ENCODE results near the gene DUSP18. TPM values are rescaled to one million over a fixed set of nuclear protein-coding genes. Genes with fewer than 3 reads are reported as not detected.

The DUSP18 gene
- polyA plus RNA-seq, 1 of the 3 experiments (the other 2 are of a cell fraction), result 11.7 TPM

DNA sequence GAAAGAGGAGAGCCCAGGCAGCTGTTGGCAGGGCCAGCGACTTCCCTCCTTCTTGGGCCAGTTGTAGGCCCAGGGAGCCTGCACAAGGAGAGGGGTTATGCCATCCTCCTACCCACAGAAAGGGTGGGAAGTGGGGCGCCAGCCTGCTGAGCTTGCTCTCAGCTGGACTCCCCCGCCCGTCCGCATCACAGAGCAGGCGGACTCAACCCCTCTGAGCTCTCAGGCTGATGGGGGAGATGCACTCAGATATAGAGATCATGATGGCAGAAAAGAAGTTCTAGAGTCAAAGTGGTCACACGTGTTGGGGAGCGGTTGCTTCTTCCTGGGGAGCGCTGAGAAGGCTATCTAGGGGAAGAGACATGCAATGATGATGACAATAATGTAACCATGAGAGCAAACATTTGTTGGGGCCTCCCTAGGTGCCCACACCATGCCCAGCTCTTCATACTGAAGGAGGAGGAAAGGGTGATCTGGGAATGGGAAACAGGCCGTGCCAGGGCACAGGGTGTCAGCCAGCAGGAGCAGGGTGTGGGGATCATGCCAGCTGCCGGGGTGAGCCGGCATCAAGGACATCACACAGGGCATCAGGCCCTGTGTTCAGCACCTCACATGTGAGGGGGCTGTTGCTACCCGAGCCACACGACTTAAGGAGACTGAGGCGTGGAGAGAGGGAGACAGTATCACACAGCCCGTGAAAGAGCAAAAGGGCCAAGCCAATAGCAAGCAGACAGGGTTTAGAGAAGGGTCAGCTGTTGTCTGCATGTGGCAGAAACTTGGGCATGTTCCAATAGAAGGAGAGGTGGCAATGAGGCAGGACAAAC is 24.4 kb downstream of the DUSP18 start:
- Histone ChIP-seq H3K27me3 (ENCODE audit: insufficient read depth) (no peaks in the 10 kb centered on the region), H3K9ac (peak overlapping the region; percentile 48; the same call in 1 of the 2 replicates), H3K27ac (ENCODE audit: low read depth in 2 of 2, low read length in 1 of 2) (peak overlapping the region in 1 of 2 experiments; percentile 80; a peak in 2 of 4 replicates), H3K79me2 (ENCODE audit: insufficient read depth) (peaks cover 61% of the 10 kb centered on the region), H4K20me1 (ENCODE audit: insufficient read depth) (no peaks in the 10 kb centered on the region), H2AFZ (ENCODE audit: low read depth) (no peak overlapping the region), H3K9me2 (no peaks in the 10 kb centered on the region), H3K4me2 (peak overlapping the region; percentile 37), H3K4me3 (ENCODE audit: low read depth in 2 of 2, low read length in 1 of 2) (no peak overlapping the region), H3K4me1 (ENCODE audit: control insufficient read depth in 1 of 2, insufficient read depth in 2 of 2, low read depth in 1 of 2, low read length in 1 of 2) (peaks cover 9 to 20% of the 10 kb centered on the region in 2 experiments; a peak in 2 of 4 replicates), H3K36me3 (replicated peaks in 1 of 2; ENCODE audit: control insufficient read depth in 1 of 2, insufficient read depth in 2 of 2, low read length in 1 of 2) (no peaks in the 10 kb centered on the region), H3F3A (replicated peaks; ENCODE audit: insufficient read depth) (peaks cover 14% of the 10 kb centered on the region), H3K9me3 (no peaks in the 10 kb centered on the region)
- DNase-seq, result no peak
- ChIA-PET CTCF (interaction anchor here (1.0 to 1.7 kb wide), 3 partner anchors 9 to 112 kb away, joined by 3 to 6 read pairs (median 4); no protein-coding TSS in a partner anchor), POLR2A (no interaction called here)
- TF ChIP-seq YY1 (IDR thresholded peaks at IDR 0.05; ENCODE audit: low read depth) (no peak), TAF1 (IDR thresholded peaks at IDR 0.05; ENCODE audit: borderline replicate concordance, low read depth, low read length) (no peak), NFIC (IDR thresholded peaks at IDR 0.05; ENCODE audit: borderline replicate concordance) (no peak), RFX5 (IDR thresholded peaks at IDR 0.05; ENCODE audit: low read length) (no peak), FOXM1 (IDR thresholded peaks at IDR 0.05; ENCODE audit: low read depth) (no peak), MEF2A (IDR thresholded peaks at IDR 0.05; ENCODE audit: borderline replicate concordance, low read depth) (no peak), FOXJ3 (CRISPR knock-in tag; IDR thresholded peaks at IDR 0.05) (no peak), RAD21 (IDR thresholded peaks at IDR 0.05; ENCODE audit: low read length) (no peak)
- 94% methylated on average over 11 of the region's 16 CpGs for WGBS (ENCODE audit: low lambda C conversion rate)

DNA sequence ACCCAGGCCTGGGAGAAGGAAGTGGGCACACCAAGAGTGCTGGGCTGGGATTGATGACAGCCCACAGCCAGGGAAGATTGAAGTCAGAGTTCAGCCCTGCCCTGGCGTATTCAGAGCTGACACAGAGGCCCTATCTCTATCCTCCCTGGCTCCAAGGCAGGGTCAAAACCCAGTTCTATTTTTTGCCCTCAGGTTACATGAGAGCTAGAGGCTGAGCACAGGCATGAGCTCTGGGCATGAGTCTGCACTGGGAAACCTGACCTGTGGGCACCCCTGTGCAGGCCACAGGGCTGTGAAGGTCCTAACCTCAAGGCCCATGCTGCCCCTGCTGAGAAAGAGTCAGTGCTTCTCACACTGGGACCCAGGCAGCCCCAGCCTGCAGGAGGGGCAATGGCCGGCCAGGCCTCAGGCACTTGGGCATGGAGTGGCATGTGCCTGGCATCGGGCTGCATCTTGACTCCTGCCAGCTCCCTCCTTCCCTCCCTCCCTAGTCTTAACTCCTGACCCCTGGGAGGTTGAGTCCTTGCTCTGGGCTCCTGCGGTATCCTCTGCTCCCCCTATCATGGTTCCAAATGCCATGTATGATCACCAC is 26.7 kb downstream of the DUSP18 start:
- Histone ChIP-seq H3K4me2 (no peak overlapping the region), H3K9me2 (no peaks in the 10 kb centered on the region), H3K27ac (ENCODE audit: low read depth in 2 of 2, low read length in 1 of 2) (no peak overlapping the region), H3K79me2 (ENCODE audit: insufficient read depth) (peaks cover 74% of the 10 kb centered on the region), H3K4me1 (ENCODE audit: control insufficient read depth in 1 of 2, insufficient read depth in 2 of 2, low read depth in 1 of 2, low read length in 1 of 2) (peaks cover 21 to 38% of the 10 kb centered on the region in 2 experiments; a peak in 2 of 4 replicates), H4K20me1 (ENCODE audit: insufficient read depth) (no peaks in the 10 kb centered on the region), H3F3A (replicated peaks; ENCODE audit: insufficient read depth) (peaks cover 14% of the 10 kb centered on the region), H3K27me3 (ENCODE audit: insufficient read depth) (no peaks in the 10 kb centered on the region), H3K9me3 (no peaks in the 10 kb centered on the region), H3K4me3 (ENCODE audit: low read depth in 2 of 2, low read length in 1 of 2) (no peak overlapping the region), H2AFZ (ENCODE audit: low read depth) (no peak overlapping the region), H3K36me3 (replicated peaks in 1 of 2; ENCODE audit: control insufficient read depth in 1 of 2, insufficient read depth in 2 of 2, low read length in 1 of 2) (peaks cover 0 to 3% of the 10 kb centered on the region in 2 experiments), H3K9ac (no peak overlapping the region)
- CTCF ChIA-PET, result interaction anchor here (0.6 to 0.7 kb wide), 2 partner anchors 28 to 38 kb away, joined by 3 read pairs; no protein-coding TSS in a partner anchor
- POLR2A ChIA-PET, result no interaction called here
- TF ChIP-seq, protein P1, sequence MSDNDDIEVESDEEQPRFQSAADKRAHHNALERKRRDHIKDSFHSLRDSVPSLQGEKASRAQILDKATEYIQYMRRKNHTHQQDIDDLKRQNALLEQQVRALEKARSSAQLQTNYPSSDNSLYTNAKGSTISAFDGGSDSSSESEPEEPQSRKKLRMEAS (IDR thresholded peaks at IDR 0.05; ENCODE audit: low read depth), result no peak
- TF ChIP-seq RXRA (IDR thresholded peaks at IDR 0.05; ENCODE audit: borderline replicate concordance, low read depth) (no peak), FOXM1 (IDR thresholded peaks at IDR 0.05; ENCODE audit: low read depth) (no peak), GABPA (IDR thresholded peaks at IDR 0.05; ENCODE audit: low read depth) (no peak), POLR2AphosphoS5 (IDR thresholded peaks at IDR 0.05; ENCODE audit: low read depth, low read length) (no peak), YY1 (IDR thresholded peaks at IDR 0.05; ENCODE audit: low read depth) (no peak), TAF1 (IDR thresholded peaks at IDR 0.05; ENCODE audit: borderline replicate concordance, low read depth, low read length) (no peak), SIN3A (IDR thresholded peaks at IDR 0.05; ENCODE audit: borderline replicate concordance, low read depth, low read length) (no peak), RCOR1 (IDR thresholded peaks at IDR 0.05; ENCODE audit: low read length) (no peak), ELF1 (IDR thresholded peaks at IDR 0.05) (no peak), FOXJ3 (CRISPR knock-in tag; IDR thresholded peaks at IDR 0.05) (no peak)
- TF ChIP-seq, protein P2, sequence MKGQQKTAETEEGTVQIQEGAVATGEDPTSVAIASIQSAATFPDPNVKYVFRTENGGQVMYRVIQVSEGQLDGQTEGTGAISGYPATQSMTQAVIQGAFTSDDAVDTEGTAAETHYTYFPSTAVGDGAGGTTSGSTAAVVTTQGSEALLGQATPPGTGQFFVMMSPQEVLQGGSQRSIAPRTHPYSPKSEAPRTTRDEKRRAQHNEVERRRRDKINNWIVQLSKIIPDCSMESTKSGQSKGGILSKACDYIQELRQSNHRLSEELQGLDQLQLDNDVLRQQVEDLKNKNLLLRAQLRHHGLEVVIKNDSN (IDR thresholded peaks at IDR 0.05; ENCODE audit: borderline replicate concordance, low read depth), result no peak
- DNase-seq, result no peak
- WGBS (ENCODE audit: low lambda C conversion rate), result 91% methylated on average over 4 of the region's 4 CpGs
